Measurements from ENCODE around the gene IL6ST.

GRCh38 chr5:55919625-55920024, 75.1 kb downstream of the IL6ST start:
- TF ChIP-seq TCF7L2 (IDR thresholded peaks at IDR 0.05; ENCODE audit: low read depth, low read length) (no peak), POLR2AphosphoS5 (IDR thresholded peaks at IDR 0.05; ENCODE audit: low read depth, low read length) (no peak)
- TF ChIP-seq, protein P1, sequence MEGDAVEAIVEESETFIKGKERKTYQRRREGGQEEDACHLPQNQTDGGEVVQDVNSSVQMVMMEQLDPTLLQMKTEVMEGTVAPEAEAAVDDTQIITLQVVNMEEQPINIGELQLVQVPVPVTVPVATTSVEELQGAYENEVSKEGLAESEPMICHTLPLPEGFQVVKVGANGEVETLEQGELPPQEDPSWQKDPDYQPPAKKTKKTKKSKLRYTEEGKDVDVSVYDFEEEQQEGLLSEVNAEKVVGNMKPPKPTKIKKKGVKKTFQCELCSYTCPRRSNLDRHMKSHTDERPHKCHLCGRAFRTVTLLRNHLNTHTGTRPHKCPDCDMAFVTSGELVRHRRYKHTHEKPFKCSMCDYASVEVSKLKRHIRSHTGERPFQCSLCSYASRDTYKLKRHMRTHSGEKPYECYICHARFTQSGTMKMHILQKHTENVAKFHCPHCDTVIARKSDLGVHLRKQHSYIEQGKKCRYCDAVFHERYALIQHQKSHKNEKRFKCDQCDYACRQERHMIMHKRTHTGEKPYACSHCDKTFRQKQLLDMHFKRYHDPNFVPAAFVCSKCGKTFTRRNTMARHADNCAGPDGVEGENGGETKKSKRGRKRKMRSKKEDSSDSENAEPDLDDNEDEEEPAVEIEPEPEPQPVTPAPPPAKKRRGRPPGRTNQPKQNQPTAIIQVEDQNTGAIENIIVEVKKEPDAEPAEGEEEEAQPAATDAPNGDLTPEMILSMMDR (IDR thresholded peaks at IDR 0.05): no peak

All from Panc1 (cell line).